Measurements from ENCODE around the gene TANGO2.

The TANGO2 gene

DNA sequence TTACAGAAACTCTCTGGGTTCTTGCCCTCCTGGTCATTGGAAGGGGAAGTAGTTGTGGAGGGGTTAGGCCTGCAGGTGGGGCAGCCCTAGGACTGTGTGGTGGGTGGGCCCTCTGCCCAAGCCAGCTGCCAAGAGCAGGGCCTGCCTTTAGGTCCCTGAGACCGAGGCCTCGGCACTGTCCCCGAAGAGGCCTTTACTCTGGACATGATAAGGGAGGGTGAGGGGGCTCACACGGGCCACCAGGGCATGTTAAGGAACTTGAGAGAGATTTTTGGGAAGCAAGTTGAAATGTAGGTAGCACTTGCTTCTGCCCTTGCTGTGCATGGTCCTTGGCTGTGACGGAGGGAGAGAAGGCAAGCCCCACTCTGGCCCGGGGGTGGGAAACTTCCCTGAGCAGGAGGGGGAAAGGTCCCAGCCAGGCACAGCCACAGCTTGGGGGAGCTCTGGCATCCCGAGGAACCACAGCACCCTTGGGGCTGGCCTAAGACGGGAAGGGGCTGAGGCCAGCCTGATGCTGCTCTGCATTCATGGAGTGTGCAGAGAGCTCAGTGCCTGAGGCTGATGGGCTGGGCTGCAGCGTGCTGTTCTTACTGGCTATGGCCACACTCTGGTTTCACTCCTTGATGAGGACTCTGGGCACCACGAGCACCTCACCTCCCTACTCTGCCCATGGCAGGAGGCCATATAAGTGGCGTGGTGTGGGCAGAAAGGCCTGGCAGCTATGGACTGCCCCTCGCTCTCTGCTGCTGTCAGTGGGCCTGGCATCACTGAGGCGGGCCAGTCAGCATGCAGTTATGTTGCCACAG lies 87.2 kb downstream of the TANGO2 start:
- Histone ChIP-seq H3K36me3 (peaks cover 96% of the 10 kb centered on the region), H3K4me3 (ENCODE audit: low read depth, low read length) (no peak overlapping the region), H3K9me3 (no peaks in the 10 kb centered on the region), H3K4me1 (no peaks in the 10 kb centered on the region), H3K27me3 (no peaks in the 10 kb centered on the region)
- no peak for DNase-seq
- no peak for TF ChIP-seq CTCF (IDR thresholded peaks at IDR 0.05; ENCODE audit: low read depth, low read length)

DNA sequence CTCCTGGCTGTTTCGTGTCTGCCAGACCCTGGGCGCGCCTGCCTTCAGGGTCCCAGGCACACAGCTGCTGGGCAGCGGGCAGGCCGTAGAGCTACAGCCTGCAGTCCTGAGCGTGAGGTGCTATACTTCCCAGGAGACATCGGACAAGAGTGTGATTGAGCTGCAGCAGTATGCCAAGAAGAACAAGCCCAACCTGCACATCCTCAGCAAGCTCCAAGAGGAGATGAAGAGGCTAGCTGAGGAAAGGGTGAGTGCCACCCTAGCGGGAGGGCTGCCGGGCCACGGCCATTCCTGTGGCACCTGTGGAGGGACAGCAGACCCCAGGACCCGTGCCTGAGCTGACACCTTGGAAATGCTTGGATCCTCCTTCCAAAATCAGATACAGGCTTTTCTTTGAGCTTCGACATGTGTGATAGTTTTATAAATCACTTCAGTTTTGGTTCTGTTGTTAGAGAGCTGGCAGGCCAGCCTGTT lies 87.9 kb downstream of the TANGO2 start:
- Histone ChIP-seq H3K4me3 (ENCODE audit: low read depth, low read length) (no peak overlapping the region), H3K36me3 (peaks cover 96% of the 10 kb centered on the region), H3K27me3 (no peaks in the 10 kb centered on the region), H3K4me1 (no peaks in the 10 kb centered on the region), H3K9me3 (no peaks in the 10 kb centered on the region)
- no peak for DNase-seq
- no peak for TF ChIP-seq CTCF (IDR thresholded peaks at IDR 0.05; ENCODE audit: low read depth, low read length)

DNA sequence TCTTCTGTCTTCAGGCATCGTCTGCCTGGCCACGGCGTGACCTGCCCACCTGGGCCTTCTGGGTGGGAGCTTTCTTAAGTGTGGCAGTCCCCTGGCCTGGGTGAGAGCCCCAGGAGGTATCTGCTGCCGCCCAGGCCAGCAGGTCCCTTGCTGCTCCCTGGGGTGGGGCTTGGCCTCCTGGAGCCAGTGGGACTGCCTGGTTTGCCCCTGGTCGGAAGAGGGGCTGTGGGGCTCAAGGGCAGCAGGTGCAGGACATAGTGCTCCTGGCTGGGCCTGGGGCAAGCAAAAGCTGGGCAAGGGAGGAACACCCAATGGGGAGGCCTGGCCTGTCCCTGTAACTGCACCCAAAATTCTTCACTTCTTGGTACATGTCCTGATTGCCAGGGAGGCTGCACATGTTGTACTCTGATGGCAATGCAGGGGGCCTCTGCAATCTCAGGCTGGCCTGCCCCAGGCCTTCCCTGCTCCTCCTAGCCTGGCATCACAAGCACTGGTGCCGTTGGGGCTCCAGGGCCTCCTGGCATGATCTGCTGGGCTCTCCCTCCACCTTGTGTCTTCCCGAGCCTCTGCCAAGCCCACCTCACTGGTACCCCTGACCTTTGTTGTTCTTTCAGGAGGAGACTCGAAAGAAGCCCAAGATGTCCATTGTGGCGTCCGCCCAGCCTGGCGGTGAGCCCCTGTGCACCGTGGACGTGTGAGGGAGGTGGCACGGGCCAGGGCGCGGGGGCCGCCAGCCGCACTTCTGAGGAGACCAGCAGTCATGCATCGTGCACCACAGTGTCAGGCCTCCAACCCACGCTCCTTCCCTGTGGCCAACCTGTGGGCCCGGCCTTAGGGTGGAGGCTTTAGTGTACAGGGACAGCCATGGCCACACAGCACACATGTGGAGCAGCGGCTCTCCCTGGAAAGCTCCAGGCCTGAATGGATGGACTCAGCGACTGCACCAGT lies 88.8 kb downstream of the TANGO2 start:
- H3K9me3 ChIP-seq: no peaks in the 10 kb centered on the region
- H3K4me1 ChIP-seq: no peaks in the 10 kb centered on the region
- no peak for DNase-seq
- H3K4me3 ChIP-seq (ENCODE audit: low read depth, low read length): no peak overlapping the region
- TF ChIP-seq CTCF (IDR thresholded peaks at IDR 0.05; ENCODE audit: low read depth, low read length): no peak
- no peaks in the 10 kb centered on the region for H3K27me3 ChIP-seq
- H3K36me3 ChIP-seq: peaks cover 98% of the 10 kb centered on the region

GRCh38 chr22:20110359-20110985 lies 89.6 kb downstream of the TANGO2 start:
- H3K27me3 ChIP-seq: no peaks in the 10 kb centered on the region
- H3K36me3 ChIP-seq: peaks cover 98% of the 10 kb centered on the region
- no peaks in the 10 kb centered on the region for H3K4me1 ChIP-seq
- no peaks in the 10 kb centered on the region for H3K9me3 ChIP-seq
- no peak for DNase-seq
- TF ChIP-seq CTCF (IDR thresholded peaks at IDR 0.05; ENCODE audit: low read depth, low read length): no peak
- no peak overlapping the region for H3K4me3 ChIP-seq (ENCODE audit: low read depth, low read length)

GRCh38 chr22:20111045-20111688 lies 90.3 kb downstream of the TANGO2 start:
- DNase-seq: peak; percentile 74
- no peaks in the 10 kb centered on the region for H3K27me3 ChIP-seq
- peak; percentile 81 for TF ChIP-seq CTCF (IDR thresholded peaks at IDR 0.05; ENCODE audit: low read depth, low read length)
- H3K36me3 ChIP-seq: peaks cover 98% of the 10 kb centered on the region
- no peak overlapping the region for H3K4me3 ChIP-seq (ENCODE audit: low read depth, low read length)
- no peaks in the 10 kb centered on the region; the same call in 1 of the 2 replicates for H3K4me1 ChIP-seq
- no peaks in the 10 kb centered on the region for H3K9me3 ChIP-seq
